Liver (tissue), 3 donors: ENCODE data around the gene KCND2.

ENCODE experiments used
- FOXA1 ChIP-seq: IDR thresholded peaks from 2 replicates; pipeline ENCODE4 v1.6.1; 2016; ENCODE audit warnings: antibody characterized with exemption
- HNF4A ChIP-seq, 2 donors: conservative IDR thresholded peaks; 2 replicates each; pipeline ENCODE4 v1.6.1; 2016; ENCODE audit warnings: antibody characterized with exemption in 2 of 2, mild to moderate bottlenecking in 2 of 2
- NR2F2 ChIP-seq: IDR thresholded peaks from 2 replicates; pipeline ENCODE4 v1.6.1; 2016; ENCODE audit warnings: antibody characterized with exemption
- RAD21 ChIP-seq, 2 donors: IDR thresholded peaks; 2 replicates each; pipeline ENCODE4 v1.6.1; 2016; ENCODE audit warnings: antibody characterized with exemption in 2 of 2, mild to moderate bottlenecking in 2 of 2
- SP1 ChIP-seq: IDR thresholded peaks from 2 replicates; pipeline ENCODE4 v1.6.1; 2018; ENCODE audit warnings: antibody characterized with exemption, mild to moderate bottlenecking
- TAF1 ChIP-seq: conservative IDR thresholded peaks from 2 replicates; pipeline ENCODE4 v1.6.1; 2016; ENCODE audit warnings: antibody characterized with exemption, mild to moderate bottlenecking
- TF ChIP-seq, protein P1 (sequence below): IDR thresholded peaks from 2 replicates; pipeline ENCODE4 v1.6.1; 2016; ENCODE audit warnings: antibody characterized with exemption
- TF ChIP-seq, protein P2 (sequence below): fragments of 150-350 bp; IDR thresholded peaks from 2 replicates; pipeline ENCODE4 v1.5.1; 2017; ENCODE audit warnings: improper control_type of control experiment, low read depth, low read length; ENCODE audit not compliant: missing input control
- TF ChIP-seq, protein P3 (sequence below): IDR thresholded peaks from 2 replicates; pipeline ENCODE4 v1.6.1; 2016; ENCODE audit warnings: antibody characterized with exemption, mild to moderate bottlenecking
- TF ChIP-seq, protein P4 (sequence below): IDR thresholded peaks from 2 replicates; pipeline ENCODE4 v1.6.1; 2016; ENCODE audit warnings: antibody characterized with exemption
- donor health status: healthy.
- donor health status: healthy.

DNA sequence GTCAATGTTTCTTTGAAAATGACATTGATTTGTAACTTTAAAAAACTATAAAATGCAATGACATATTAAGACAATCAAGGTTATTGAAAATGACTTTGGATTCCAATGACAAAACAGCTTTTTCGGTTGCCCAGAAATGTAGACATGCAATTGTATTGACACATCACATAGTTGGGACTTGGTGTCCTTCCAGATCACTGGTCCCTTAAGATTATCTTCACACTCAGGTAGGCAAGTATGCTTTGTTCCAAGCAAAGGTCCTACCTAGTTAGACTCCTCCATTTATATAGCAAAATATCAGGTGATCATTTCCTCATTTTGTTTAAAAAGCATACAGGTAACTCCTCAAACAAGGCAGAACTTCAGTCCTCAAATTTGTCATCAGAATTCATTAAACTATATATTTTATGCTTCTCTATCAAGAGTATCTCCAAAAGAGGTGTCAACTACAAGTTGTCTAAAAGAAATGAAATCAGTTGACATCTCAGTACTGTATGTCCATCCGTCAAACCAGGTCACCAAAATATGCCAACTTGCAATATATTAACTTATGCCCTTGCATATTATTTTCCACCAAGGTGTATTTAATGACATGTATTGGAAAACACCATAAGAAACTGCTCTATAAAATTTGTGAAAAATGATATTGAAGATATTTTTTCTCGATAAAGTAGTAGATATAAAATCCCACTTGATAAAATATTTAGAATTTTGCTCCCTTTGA, 520.4 kb downstream of the KCND2 start:
- TF ChIP-seq TAF1 (no peak), RAD21 (IDR thresholded peaks at IDR 0.05) (no peak), SP1 (no peak), NR2F2 (no peak), FOXA1 (no peak), HNF4A (conservative IDR thresholded peaks at IDR 0.05) (no peak)
- TF ChIP-seq, protein P1, sequence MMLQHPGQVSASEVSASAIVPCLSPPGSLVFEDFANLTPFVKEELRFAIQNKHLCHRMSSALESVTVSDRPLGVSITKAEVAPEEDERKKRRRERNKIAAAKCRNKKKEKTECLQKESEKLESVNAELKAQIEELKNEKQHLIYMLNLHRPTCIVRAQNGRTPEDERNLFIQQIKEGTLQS: no peak
- TF ChIP-seq, protein P2, sequence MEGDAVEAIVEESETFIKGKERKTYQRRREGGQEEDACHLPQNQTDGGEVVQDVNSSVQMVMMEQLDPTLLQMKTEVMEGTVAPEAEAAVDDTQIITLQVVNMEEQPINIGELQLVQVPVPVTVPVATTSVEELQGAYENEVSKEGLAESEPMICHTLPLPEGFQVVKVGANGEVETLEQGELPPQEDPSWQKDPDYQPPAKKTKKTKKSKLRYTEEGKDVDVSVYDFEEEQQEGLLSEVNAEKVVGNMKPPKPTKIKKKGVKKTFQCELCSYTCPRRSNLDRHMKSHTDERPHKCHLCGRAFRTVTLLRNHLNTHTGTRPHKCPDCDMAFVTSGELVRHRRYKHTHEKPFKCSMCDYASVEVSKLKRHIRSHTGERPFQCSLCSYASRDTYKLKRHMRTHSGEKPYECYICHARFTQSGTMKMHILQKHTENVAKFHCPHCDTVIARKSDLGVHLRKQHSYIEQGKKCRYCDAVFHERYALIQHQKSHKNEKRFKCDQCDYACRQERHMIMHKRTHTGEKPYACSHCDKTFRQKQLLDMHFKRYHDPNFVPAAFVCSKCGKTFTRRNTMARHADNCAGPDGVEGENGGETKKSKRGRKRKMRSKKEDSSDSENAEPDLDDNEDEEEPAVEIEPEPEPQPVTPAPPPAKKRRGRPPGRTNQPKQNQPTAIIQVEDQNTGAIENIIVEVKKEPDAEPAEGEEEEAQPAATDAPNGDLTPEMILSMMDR: no peak
- TF ChIP-seq, protein P3, sequence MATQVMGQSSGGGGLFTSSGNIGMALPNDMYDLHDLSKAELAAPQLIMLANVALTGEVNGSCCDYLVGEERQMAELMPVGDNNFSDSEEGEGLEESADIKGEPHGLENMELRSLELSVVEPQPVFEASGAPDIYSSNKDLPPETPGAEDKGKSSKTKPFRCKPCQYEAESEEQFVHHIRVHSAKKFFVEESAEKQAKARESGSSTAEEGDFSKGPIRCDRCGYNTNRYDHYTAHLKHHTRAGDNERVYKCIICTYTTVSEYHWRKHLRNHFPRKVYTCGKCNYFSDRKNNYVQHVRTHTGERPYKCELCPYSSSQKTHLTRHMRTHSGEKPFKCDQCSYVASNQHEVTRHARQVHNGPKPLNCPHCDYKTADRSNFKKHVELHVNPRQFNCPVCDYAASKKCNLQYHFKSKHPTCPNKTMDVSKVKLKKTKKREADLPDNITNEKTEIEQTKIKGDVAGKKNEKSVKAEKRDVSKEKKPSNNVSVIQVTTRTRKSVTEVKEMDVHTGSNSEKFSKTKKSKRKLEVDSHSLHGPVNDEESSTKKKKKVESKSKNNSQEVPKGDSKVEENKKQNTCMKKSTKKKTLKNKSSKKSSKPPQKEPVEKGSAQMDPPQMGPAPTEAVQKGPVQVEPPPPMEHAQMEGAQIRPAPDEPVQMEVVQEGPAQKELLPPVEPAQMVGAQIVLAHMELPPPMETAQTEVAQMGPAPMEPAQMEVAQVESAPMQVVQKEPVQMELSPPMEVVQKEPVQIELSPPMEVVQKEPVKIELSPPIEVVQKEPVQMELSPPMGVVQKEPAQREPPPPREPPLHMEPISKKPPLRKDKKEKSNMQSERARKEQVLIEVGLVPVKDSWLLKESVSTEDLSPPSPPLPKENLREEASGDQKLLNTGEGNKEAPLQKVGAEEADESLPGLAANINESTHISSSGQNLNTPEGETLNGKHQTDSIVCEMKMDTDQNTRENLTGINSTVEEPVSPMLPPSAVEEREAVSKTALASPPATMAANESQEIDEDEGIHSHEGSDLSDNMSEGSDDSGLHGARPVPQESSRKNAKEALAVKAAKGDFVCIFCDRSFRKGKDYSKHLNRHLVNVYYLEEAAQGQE: no peak
- TF ChIP-seq, protein P4, sequence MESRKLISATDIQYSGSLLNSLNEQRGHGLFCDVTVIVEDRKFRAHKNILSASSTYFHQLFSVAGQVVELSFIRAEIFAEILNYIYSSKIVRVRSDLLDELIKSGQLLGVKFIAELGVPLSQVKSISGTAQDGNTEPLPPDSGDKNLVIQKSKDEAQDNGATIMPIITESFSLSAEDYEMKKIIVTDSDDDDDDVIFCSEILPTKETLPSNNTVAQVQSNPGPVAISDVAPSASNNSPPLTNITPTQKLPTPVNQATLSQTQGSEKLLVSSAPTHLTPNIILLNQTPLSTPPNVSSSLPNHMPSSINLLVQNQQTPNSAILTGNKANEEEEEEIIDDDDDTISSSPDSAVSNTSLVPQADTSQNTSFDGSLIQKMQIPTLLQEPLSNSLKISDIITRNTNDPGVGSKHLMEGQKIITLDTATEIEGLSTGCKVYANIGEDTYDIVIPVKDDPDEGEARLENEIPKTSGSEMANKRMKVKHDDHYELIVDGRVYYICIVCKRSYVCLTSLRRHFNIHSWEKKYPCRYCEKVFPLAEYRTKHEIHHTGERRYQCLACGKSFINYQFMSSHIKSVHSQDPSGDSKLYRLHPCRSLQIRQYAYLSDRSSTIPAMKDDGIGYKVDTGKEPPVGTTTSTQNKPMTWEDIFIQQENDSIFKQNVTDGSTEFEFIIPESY: no peak
